ENCODE measurements around the gene TNK1. TPM values are rescaled to one million over a fixed set of nuclear protein-coding genes. Genes with fewer than 3 reads are reported as not detected.
"Not testable (repeated sequence)": the region's sequence is repeated elsewhere in the genome, so short reads cannot be mapped to it uniquely, and the experiment has no call there.

Gene TNK1
- polyA plus RNA-seq (2014; cell fraction: cytosol; rRNA removed), result 7.8 and 8.1 TPM in 2 replicates
- polyA plus RNA-seq (2014; cell fraction: nucleus; rRNA removed), result 18.0 and 76.6 TPM in 2 replicates

DNA sequence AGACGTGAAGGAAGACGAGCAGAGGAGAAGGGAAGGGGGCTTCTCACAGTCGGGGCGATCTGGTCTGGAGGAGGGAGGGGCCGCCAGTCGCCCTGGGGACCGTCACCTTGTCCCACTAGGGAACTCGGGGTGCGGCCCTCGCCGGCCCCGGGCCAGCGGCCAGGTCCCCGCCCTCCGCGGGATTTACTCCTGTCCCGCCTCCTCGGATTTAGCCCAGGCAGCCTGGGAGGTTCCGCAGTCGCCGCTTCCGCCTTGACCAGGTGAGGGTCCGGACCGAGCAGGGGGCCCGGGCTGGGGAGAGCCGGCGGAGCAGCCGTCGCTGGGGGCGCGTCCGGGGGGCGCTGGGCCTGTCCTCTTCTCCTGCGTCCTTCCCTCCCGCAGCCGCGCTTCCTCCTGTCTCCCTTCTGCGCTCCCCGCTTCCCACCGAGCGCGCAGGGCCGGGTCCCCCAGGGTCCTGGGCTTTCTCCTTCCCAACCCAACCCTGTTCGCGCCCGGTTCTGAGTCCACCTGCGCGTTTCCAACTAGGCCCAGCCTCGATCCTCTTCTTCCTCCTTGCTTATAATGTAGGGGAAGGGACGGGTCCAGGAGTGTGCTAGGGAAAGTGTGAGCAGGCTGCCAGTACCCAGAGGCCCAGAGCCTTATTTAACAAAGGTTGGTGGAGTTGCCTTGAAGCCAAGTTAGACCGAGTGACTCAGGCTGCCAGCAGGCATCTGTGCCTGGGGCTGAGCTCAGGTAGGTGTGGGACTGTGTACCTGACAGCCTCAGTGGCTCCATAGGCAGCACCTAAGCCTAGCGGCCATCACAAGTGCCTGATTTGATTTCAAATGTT, at the start of gene TNK1:
Gene TNK1, plus strand, starts transcription at position 235 of the 829 bp plus-strand sequence. CDS start 1,838 bp downstream, outside the sequence.
- DNase-seq (ENCODE audit: low spot score), result no peak

DNA sequence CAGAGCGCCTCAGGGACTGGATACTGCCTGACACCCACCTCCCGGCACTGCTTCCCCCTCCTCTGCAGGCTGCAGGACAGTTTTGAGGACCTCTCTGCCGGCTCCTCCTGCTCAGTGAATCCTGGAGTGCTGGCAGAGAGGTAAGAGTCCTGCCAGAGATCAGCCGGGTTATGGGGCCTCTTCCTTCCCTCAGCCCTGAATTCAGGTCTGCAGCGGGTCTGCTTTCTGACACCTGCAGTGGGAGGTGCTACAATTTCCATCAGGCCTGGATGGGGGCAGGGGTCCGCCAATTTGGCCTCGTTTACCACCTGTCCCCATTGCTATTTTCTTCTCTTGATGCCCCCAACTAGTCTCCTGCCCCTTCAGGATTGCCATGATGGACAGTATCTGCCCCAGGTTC, 48.8 kb upstream of the TNK1 start:
- DNase-seq (ENCODE audit: low spot score), result no peak

DNA sequence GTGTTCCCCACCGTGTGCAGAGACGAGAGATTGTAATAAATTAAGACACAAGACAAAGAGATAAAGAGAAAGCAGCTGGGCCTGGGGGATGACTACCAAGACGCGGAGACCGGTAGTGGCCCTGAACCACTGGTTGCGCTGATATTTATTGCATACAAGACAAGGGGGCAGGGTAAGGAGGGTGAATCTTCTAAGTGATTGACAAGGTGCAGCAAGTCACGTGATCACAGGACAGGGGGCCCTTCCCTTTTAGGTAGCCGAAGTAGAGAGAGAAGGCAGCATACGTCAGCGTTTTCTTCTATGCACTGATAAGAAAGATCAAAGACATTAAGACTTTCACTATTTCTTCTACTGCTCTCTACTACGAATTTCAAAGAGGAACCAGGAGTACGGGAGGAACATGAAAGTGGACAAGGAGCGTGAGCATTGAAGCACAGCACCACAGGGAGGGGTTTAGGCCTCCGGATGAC, 48.3 kb upstream of the TNK1 start:
- not testable (repeated sequence) for DNase-seq (ENCODE audit: low spot score)

DNA sequence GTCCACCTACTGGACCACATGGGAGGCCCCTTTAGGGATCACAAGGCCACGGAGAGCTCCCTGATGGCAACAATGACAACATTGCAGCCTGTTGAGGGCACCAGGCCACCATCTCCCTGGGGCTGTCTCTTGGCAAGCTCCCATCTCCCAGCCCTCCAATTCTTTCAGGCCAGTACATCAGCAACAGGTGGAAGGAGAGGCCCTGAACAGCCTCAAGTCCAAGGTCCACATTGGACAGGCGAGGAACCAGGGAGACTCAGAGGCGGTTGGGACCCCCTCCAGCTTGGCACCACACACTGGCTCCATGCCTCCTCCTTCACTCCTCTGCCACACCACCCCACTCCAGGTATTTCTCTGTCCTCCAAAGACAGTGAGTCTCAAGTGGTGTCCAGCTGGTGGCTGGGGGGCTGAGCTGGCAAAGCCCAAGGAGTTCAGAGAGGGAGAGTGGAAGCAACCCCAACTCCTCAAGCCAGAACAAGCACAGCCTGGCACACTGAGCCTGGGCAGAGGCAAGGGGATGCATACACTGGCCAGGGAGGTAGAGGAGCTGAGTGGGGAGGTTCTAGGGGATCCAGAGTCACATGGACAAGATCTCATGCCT, 45.9 kb upstream of the TNK1 start:
- DNase-seq (ENCODE audit: low spot score), result no peak

DNA sequence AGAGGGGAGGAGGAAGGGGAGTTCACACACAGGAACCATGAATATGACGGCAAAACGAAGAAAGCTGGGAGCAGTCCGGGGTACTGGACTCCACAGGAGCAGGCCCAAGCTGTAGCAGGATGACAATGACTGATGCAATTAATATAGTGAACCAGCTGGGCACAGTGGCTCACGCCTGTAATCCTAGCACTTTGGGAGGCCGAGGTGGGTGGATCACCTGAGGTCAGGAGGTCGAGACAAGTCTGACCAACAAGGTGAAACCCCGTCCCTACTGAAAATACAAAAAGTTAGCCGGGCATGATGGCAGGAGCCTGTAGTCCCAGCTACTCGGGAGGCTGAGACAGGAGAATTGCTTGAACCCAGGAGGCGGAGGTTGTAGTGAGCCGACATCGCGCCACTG, 45.1 kb upstream of the TNK1 start:
- not testable (repeated sequence) for DNase-seq (ENCODE audit: low spot score)

DNA sequence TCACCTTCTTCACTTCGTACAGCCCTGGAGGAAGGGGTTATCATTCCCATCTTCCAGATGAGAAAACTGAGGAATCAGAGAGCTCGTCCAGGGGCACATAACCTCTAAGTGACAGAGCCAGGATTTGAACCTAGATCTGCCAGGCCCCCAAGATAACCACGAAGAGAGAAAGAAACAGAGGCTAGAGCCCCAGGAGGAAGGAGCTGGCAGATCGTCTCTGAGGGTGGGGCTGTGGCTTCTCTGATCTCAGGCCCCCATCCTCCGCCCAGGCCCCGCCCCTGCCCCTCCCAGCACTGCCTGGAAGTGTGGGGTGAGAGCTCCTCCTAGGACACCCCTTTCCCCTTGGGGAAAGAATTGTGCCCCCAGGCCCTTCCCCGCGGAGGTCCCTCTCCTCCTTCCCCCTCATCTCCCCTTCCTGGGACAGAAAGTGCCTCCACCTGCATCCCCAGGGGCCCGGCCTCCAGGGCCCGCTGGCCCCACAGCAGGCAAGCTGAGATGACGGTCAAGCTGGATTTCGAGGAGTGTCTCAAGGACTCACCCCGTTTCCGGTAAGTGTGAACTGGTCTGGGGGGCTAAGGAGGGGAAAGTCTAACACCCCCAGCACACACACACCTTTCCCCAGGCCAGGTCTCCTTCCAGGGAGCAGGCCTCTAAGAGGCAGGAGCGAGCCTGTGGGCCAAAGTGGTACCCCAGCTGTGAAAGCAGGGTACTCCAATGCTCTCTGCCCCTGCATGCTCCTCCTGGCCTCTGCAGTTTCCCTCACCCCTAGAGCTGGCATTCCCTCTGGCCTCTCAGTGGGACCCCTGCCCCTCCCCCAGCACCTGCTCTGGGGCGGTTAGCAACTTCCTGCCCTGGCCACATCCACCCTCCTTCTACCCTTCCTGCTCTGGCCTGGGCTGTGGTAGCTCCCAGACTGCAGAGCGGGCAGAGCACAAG, 44.4 kb upstream of the TNK1 start, which contains the start of gene ACAP1:
Gene ACAP1, plus strand, starts transcription at position 290 of the 936 bp plus-strand sequence. Its CDS starts 206 bp downstream, at position 496.
- no peak for DNase-seq (ENCODE audit: low spot score)

DNA sequence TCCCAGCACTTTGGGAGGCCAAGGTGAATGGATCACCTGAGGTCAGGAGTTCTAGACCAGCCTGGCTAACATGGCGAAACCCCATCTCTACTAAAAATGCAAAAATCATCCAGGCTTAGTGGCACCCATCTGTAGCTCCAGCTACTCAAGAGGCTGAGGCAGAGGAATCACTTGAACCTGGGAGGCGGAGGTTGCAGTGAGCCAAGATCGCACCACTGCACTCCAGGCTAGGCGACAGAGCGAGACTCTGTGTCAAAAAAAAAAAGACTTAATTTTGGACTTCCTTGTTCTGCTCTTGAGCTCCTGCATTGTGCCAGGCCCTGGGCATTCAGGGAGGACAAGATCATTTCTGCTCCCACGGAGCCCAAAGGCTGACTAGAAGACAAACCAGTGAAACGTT, 43.3 kb upstream of the TNK1 start:
- not testable (repeated sequence) for DNase-seq (ENCODE audit: low spot score)

DNA sequence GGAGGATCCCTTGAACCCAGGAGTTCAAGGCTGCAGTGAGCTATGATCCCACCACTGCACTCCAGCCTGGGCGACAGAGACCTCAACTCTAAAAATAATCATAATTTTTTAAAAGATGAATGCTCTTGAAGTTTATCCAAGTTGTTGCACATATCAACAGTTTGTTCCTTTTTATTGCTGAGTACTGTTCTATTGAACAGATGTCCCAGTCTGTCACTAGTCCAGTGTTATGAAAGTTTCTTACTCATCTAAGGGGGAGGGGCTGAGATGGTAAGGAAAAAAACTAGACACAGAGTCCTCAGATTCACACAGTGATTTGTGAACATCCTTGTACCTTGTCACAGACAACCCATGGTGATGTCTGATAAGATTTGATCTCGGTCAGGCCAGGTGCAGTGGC, 40.7 kb upstream of the TNK1 start:
- DNase-seq (ENCODE audit: low spot score), result no peak

DNA sequence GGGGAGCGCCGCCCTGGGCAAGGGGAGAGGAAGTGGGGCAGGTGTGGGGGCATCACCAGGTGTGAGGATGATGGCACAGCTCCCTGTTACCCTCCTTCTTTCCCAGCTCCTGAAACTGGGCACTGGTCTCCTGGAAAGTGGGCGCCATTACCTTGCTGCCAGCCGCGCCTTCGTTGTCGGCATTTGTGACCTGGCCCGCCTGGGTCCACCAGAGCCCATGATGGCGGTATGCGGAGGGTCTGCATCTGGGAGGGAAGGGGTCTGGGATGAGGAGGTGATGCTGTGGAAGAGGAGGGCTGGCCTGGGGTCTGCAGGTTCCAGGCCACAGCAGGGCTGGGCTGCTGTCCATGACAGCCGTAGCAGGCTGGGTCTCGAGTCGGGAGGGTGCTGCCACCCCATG, 39.0 kb upstream of the TNK1 start:
- no peak for DNase-seq (ENCODE audit: low spot score)

DNA sequence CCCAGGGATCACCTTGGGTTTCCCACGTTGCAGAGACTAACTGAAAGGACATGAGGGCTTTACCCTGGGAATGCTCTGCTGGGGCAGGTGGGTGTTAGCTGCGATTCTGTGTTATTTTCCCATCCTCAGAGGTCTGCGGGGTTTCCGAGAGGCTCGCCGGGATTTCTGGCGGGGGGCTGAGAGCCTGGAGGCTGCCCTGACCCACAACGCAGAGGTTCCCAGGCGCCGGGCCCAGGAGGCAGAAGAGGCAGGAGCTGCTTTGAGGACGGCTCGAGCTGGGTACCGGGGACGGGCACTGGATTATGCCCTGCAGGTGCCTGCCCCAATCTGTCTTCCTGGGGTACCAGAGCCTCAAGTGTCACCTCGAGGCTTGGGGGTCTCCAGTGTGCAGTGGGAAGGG, 37.6 kb upstream of the TNK1 start:
- no peak for DNase-seq (ENCODE audit: low spot score)

DNA sequence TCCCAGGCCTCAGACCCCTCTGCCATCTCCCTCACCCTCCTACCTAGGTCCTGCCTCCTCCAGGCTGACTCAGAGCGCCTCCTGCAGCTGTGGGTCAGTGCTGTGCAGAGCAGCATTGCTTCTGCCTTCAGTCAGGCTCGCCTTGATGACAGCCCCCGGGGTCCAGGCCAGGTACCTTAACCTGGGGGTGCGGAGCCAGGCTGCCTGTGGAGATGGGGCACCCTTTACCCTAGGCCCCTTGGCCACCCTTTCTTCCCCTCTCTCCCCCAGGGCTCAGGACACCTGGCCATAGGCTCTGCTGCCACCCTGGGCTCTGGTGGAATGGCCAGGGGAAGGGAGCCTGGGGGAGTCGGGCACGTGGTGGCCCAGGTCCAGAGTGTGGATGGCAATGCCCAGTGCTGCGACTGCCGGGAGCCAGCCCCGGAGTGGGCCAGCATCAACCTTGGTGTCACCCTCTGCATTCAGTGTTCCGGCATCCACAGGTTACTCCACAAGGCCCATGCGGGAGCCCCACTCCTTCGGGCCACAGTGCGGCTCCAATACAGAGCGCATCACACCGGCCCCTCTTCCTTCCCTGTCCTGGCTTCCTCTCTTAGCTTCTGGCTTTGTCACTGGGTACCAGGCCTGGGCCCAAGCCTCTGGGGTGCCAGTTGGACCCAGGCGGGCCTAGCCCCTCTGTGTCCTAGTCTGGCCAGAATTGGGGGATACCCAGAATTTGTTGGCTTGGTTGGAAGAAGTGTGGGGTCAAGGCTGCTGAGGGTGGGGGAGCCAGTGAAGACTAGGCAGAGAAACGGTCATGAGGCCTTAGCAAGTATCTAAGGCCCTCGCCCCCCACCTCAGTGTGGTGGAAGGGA, 33.9 kb upstream of the TNK1 start:
- DNase-seq (ENCODE audit: low spot score), result no peak

DNA sequence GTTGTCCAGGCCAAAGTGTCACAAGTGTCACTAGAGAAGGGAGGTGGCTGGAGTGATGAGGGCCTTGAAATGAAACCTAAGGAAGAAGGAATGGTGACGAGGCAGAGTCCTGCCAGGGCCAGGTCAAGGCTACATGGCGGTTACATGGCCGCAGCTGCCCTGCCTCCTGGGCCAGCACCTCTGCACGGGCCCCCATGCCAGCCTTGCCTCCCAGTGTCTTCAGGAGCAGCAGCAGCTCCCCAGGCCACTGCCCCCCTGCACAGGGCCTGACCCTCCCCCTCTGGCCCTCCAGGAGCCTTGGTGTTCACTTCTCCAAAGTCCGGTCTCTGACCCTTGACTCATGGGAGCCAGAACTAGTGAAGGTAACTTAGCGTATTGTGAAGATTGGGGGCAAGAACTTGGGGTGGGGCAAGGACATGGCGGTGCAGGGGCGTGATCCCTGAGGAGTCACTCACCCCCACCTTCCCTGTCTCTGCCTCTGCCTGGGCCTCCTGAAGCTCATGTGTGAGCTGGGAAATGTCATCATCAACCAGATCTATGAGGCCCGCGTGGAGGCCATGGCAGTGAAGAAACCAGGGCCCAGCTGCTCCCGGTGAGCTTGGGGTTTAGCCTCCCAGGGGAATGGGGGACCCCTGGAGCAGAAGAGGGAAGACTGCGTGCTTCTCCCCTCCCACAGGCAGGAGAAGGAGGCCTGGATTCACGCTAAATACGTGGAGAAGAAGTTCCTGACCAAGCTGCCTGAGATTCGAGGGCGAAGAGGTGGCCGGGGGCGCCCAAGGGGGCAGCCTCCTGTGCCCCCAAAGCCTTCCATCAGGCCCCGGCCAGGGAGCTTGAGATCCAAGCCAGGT, 33.0 kb upstream of the TNK1 start:
- no peak for DNase-seq (ENCODE audit: low spot score)

DNA sequence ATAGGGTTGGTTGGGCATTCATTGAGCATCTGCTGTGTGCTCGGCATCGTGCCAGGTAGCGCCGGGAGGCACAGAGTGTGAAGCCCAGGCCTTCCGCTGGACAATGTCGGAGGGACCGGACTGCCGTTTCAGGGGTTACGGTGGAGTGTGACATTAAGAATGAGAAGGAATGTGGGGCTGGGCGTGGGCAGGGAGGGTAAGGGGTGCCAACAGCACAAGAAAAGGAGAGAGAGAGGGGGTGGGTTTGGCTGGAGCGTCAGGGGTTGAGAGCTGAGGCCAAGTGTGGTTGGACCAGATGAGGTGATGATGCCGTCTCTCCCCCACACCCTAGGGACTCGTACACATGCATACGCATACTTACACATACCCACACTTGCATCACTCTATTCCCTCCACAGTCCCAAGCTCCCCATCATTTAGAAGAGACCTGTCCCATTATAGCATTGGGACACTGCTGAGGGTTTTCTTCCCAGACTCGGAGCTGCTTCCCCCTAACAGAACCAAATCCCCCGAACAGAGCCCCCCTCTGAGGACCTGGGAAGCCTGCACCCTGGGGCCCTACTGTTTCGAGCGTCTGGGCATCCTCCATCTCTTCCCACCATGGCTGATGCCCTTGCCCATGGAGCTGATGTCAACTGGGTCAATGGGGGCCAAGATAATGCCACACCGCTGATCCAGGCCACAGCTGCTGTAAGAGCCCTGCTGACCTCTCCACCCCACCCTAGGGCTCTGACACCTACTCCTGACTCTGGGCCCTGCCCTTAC, 32.2 kb upstream of the TNK1 start:
- DNase-seq (ENCODE audit: low spot score), result no peak

DNA sequence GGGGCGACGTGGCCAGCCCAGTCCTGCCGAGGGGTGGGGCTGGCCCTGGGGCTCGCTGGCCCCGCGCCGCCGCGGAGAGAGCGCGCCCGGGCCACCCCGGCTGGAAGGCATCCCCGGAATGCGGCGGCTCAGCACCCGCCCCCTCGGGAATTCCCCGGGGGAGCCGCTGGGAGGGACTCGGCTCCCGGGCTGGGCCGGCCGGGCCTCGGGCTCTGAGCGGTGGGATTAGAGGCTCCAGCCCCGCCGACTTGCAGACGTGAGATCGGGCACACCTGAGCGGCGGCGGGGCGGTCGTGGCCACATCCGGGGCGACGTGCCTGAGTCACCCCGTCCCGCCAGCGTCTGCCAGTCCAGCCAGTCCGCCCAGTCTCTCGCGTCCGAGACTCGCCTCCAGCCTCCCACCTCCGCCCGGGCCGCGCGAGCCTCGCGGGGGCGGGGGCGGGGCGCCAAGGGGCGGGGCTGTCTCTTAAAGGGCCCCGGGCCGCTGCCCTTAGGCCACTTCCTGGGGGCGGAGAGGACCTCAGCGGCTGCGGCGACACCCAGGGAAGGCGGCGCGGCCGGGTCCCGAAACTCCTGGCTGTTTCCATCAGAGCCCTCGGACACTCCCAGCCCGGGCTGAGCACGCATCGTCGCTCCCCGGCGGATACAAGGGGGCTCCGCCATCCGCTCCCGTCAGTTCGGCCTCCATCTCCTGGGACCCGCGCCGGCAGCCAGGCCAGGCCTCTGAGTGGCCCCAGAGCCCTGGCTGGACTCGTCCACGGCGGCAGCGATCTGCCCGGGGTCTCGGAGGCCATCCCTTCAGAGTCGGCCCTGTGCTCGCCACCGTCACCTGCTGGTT, 29.0 kb upstream of the TNK1 start, which contains the start of gene KCTD11:
Gene KCTD11, plus strand, starts transcription at position 498 of the 838 bp plus-strand sequence.
- DNase-seq (ENCODE audit: low spot score), result peak; percentile 79

DNA sequence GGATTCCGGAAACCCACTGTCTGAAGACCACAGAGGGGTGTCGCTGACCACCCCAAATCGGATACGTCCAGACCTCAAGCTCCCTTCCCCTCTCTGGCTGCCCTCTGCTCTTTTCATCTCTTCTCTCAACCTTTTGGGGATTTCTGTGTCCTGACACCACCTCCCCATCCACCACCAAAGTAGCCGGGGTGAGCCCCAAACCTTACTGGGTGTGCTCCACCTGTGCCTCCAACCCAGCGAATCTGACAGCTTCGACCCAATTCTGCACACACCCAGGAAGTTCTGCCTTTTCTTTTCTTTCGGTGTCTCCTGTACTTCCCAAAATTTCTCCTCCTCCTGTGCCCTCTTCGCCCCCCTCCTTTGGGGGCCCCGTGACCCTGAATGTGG, 28.4 kb upstream of the TNK1 start:
- no peak for DNase-seq (ENCODE audit: low spot score)

DNA sequence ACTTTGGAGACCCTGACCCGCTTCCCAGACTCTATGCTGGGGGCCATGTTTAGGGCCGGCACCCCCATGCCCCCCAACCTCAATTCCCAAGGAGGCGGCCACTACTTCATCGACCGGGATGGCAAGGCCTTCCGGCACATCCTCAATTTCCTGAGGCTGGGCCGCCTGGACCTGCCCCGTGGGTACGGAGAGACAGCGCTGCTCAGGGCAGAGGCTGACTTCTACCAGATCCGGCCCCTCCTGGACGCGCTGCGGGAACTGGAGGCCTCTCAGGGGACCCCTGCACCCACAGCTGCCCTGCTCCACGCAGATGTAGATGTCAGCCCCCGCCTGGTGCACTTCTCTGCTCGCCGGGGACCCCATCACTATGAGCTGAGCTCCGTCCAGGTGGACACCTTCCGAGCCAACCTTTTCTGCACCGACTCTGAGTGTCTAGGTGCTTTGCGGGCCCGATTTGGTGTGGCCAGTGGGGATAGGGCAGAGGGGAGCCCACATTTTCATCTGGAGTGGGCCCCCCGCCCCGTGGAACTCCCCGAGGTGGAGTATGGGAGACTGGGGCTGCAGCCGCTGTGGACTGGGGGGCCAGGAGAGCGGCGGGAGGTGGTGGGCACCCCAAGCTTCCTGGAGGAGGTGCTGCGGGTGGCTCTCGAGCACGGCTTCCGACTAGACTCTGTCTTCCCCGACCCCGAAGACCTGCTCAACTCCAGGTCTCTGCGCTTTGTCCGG, 27.8 kb upstream of the TNK1 start:
- no peak for DNase-seq (ENCODE audit: low spot score)

DNA sequence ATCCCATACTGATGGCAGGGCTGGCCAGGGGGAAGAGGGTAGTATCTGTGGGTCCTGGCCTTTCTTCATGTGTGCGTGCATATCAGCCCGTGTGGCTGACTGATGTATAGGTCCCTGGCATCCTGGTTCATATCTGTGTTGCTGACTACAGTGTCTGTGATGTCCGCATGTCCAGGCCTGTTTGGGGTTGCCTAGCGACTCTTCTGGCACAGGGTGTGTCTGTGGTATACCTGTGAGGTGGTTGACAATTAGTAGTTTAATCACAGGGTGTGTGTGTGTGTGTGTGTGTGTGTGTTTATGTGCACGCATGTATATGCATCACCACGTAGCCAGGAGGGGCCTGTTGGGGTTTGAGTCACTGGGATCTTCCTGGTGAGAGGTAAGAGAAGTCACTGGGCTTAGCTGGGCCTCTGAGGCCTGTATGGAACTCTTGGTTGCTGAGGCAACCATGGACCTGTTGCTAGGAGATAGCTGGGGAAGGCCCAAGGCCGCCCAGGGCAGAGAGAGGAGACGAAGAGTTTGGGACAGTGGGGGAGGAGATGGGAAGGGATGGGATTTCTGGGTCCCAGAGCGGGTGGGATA, 26.5 kb upstream of the TNK1 start:
- no peak for DNase-seq (ENCODE audit: low spot score)

Measured in SK-N-DZ (cell line).